ENCODE results near the gene M1AP. TPM values are rescaled to one million over a fixed set of nuclear protein-coding genes. Genes with fewer than 3 reads are reported as not detected.
A peak's percentile ranks its signal among the peaks of the same experiment; 100 is the strongest.

M1AP gene
- total RNA-seq, 1 donor from 2014 or later = not detected

- DNase-seq = no peak
- no peak for TF ChIP-seq CTCF (IDR thresholded peaks at IDR 0.05; ENCODE audit: borderline replicate concordance)
- Histone ChIP-seq H3K27me3 (ENCODE audit: low read depth) (peaks cover 90% of the 10 kb centered on the region), H3K4me1 (no peaks in the 10 kb centered on the region), H3K36me3 (no peaks in the 10 kb centered on the region), H3K27ac (replicated peaks) (no peak overlapping the region), H3K9me3 (replicated peaks) (no peaks in the 10 kb centered on the region), H3K4me3 (no peak overlapping the region)
- intact Hi-C loops (cut with micrococcal nuclease) = no loop called here
Measured at GRCh38 chr2:74596584-74596983, 51.5 kb downstream of the M1AP start.

GRCh38 chr2:74593826-74594772 lies 54.0 kb downstream of the M1AP start:
- Histone ChIP-seq H3K27ac (replicated peaks) (no peak overlapping the region), H3K36me3 (no peaks in the 10 kb centered on the region), H3K4me1 (no peaks in the 10 kb centered on the region), H3K27me3 (ENCODE audit: low read depth) (peaks cover 90% of the 10 kb centered on the region), H3K4me3 (no peak overlapping the region), H3K9me3 (replicated peaks) (no peaks in the 10 kb centered on the region)
- no peak for TF ChIP-seq CTCF (IDR thresholded peaks at IDR 0.05; ENCODE audit: borderline replicate concordance)
- intact Hi-C loops (cut with micrococcal nuclease) = no loop called here
- DNase-seq = no peak

GRCh38 chr2:74588664-74589063 lies 59.5 kb downstream of the M1AP start:
- Histone ChIP-seq H3K4me3 (no peak overlapping the region), H3K4me1 (no peaks in the 10 kb centered on the region), H3K9me3 (replicated peaks) (no peaks in the 10 kb centered on the region), H3K36me3 (no peaks in the 10 kb centered on the region), H3K27me3 (ENCODE audit: low read depth) (peaks cover 54% of the 10 kb centered on the region), H3K27ac (replicated peaks) (no peak overlapping the region)
- DNase-seq = no peak
- intact Hi-C loops (cut with micrococcal nuclease) = loop anchor here (5.0 kb wide), 1 partner anchor 106 kb away; the partner anchor contains the start of genes CCDC142 and TTC31
- TF ChIP-seq CTCF (IDR thresholded peaks at IDR 0.05; ENCODE audit: borderline replicate concordance) = no peak

GRCh38 chr2:74587664-74588277 lies 60.4 kb downstream of the M1AP start:
- Histone ChIP-seq H3K36me3 (no peaks in the 10 kb centered on the region), H3K27me3 (ENCODE audit: low read depth) (peaks cover 45% of the 10 kb centered on the region), H3K27ac (replicated peaks) (no peak overlapping the region), H3K4me1 (no peaks in the 10 kb centered on the region), H3K4me3 (no peak overlapping the region), H3K9me3 (replicated peaks) (no peaks in the 10 kb centered on the region)
- DNase-seq = peak; percentile 51
- intact Hi-C loops (cut with micrococcal nuclease) = loop anchor here (5.0 kb wide), 1 partner anchor 105 kb away; the partner anchor contains the start of genes CCDC142 and TTC31
- peak; percentile 81 for TF ChIP-seq CTCF (IDR thresholded peaks at IDR 0.05; ENCODE audit: borderline replicate concordance)

GRCh38 chr2:74585406-74586185 lies 62.5 kb downstream of the M1AP start:
- Histone ChIP-seq H3K4me1 (no peaks in the 10 kb centered on the region), H3K27ac (replicated peaks) (no peak overlapping the region), H3K4me3 (no peak overlapping the region), H3K36me3 (no peaks in the 10 kb centered on the region), H3K9me3 (replicated peaks) (no peaks in the 10 kb centered on the region), H3K27me3 (ENCODE audit: low read depth) (peaks cover 29% of the 10 kb centered on the region)
- intact Hi-C loops (cut with micrococcal nuclease) = loop anchor here (5.0 kb wide), 1 partner anchor 103 kb away; the partner anchor contains the start of genes CCDC142 and TTC31
- DNase-seq = peak; percentile 39
- no peak for TF ChIP-seq CTCF (IDR thresholded peaks at IDR 0.05; ENCODE audit: borderline replicate concordance)
